Tibial nerve (tissue), 4 donors: ENCODE results near the gene IL10RA.

Experiments used
- CTCF ChIP-seq, 5 experiments: fragments of 200-600 bp in 3 of 5; fragments of 450-650 bp in 2 of 5; sonication (generic) in 3 of 5; IDR thresholded peaks; one replicate each; pipeline ENCODE4 v1.5.1; 2016 to 2019; ENCODE audit warnings: antibody characterized with exemption in 5 of 5, mild to moderate bottlenecking in 3 of 5, moderate library complexity in 2 of 5
- EP300 ChIP-seq, 2 donors: sonication (generic); formaldehyde crosslinking; IDR thresholded peaks; one replicate each; pipeline ENCODE4 v1.6.1; 2017; ENCODE audit warnings: antibody characterized with exemption in 2 of 2, mild to moderate bottlenecking in 1 of 2
- POLR2A ChIP-seq, 2 donors: fragments of 450-650 bp; IDR thresholded peaks; one replicate each; pipeline ENCODE4 v1.6.1; 2017; ENCODE audit warnings: antibody characterized with exemption in 2 of 2, mild to moderate bottlenecking in 2 of 2, moderate library complexity in 2 of 2

GRCh38 chr11:118049771-118050170 lies 63.6 kb downstream of the IL10RA start:
- no peak for TF ChIP-seq CTCF (IDR thresholded peaks at IDR 0.05)
- TF ChIP-seq POLR2A (IDR thresholded peaks at IDR 0.05) = no peak
- TF ChIP-seq EP300 (IDR thresholded peaks at IDR 0.05) = no peak
